ENCODE data around the gene GTF3C2. TPM values are rescaled to one million over a fixed set of nuclear protein-coding genes. Genes with fewer than 3 reads are reported as not detected.

The GTF3C2 gene
- total RNA-seq, 1 donor from 2014 or later = 61.4 TPM

DNA sequence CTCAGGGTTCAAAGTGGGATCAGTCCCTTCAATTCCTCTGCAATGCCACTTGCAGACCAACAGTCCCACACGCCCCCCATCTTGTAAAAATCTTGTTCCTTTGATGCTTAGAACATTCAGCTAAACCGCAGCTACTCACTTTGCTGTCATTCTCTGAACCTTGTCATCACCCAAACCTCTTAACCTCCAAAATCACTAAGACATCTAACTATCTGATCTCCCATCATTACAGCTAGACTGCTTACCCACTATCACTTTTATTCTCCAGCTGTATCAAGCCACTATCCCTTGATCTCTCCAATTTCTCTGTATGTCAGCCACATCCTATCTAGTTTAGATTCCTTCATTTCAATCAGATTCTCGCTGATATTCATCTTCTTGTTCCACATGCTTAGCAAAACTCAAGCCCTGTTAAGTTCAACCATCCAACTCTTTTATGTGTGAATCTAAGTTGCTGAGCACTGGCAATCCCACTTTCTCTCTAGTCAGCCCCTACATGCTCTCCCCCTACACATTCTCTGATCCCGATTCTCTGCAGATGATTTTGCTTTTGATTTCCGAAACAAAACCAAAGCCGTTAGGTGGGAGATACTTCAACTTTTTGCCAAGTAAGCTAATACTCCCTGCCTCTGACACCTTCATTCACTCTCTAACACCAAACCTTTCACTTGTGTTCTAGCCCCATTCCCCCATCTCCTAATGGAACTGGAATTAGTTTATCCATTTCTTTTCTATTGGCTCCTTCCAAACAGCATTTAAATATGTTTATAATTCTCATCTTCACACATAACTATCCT is 4.6 kb downstream of the GTF3C2 start:
- Mint-ChIP-seq H3K27me3 (ENCODE audit: unreplicated experiment) (peaks cover 8% of the 10 kb centered on the region), H3K4me1 (ENCODE audit: unreplicated experiment) (peaks cover 15% of the 10 kb centered on the region), H3K36me3 (ENCODE audit: low read depth, unreplicated experiment) (peaks cover 4% of the 10 kb centered on the region), H3K27ac (ENCODE audit: unreplicated experiment) (no peak overlapping the region), H3K4me3 (ENCODE audit: unreplicated experiment) (no peak overlapping the region), H3K9me3 (ENCODE audit: unreplicated experiment) (no peaks in the 10 kb centered on the region)
- no peak for DNase-seq (ENCODE audit: low spot score)
- TF ChIP-seq, protein P1, sequence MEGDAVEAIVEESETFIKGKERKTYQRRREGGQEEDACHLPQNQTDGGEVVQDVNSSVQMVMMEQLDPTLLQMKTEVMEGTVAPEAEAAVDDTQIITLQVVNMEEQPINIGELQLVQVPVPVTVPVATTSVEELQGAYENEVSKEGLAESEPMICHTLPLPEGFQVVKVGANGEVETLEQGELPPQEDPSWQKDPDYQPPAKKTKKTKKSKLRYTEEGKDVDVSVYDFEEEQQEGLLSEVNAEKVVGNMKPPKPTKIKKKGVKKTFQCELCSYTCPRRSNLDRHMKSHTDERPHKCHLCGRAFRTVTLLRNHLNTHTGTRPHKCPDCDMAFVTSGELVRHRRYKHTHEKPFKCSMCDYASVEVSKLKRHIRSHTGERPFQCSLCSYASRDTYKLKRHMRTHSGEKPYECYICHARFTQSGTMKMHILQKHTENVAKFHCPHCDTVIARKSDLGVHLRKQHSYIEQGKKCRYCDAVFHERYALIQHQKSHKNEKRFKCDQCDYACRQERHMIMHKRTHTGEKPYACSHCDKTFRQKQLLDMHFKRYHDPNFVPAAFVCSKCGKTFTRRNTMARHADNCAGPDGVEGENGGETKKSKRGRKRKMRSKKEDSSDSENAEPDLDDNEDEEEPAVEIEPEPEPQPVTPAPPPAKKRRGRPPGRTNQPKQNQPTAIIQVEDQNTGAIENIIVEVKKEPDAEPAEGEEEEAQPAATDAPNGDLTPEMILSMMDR (IDR thresholded peaks at IDR 0.05; ENCODE audit: unreplicated experiment) = no peak

DNA sequence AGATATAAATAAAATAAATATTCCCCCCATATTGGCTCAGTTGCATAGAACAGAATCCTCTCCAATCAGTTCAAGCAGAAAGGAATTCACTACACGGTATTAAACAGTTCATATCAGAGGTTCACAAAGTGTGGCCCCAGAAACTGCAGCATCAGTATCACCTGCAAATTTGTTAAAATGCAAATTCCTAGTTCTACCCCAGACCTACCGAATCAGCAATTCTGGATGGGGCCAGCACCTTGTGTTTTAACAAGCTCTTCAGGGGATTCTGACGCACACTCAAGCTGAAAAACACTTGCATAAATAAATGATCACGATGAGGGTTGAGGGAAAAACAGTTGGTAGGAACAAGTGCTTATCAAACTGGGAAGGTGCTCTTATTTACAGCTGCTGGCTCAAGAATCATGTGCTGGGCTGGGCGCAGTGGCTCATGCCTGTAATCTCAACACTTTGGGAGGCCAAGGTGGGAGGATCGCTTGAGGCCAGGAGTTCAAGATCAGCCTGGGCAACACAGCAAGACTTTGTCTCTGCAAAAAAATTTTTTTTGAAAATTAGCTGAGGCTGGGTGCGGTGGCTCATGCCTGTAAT is 6.4 kb downstream of the GTF3C2 start:
- Mint-ChIP-seq H3K27ac (ENCODE audit: unreplicated experiment) (no peak overlapping the region), H3K9me3 (ENCODE audit: unreplicated experiment) (no peaks in the 10 kb centered on the region), H3K27me3 (ENCODE audit: unreplicated experiment) (peaks cover 2% of the 10 kb centered on the region), H3K4me1 (ENCODE audit: unreplicated experiment) (no peaks in the 10 kb centered on the region), H3K36me3 (ENCODE audit: low read depth, unreplicated experiment) (no peaks in the 10 kb centered on the region), H3K4me3 (ENCODE audit: unreplicated experiment) (no peak overlapping the region)
- TF ChIP-seq, protein P1 (IDR thresholded peaks at IDR 0.05; ENCODE audit: unreplicated experiment) = no peak
- DNase-seq (ENCODE audit: low spot score) = no peak

DNA sequence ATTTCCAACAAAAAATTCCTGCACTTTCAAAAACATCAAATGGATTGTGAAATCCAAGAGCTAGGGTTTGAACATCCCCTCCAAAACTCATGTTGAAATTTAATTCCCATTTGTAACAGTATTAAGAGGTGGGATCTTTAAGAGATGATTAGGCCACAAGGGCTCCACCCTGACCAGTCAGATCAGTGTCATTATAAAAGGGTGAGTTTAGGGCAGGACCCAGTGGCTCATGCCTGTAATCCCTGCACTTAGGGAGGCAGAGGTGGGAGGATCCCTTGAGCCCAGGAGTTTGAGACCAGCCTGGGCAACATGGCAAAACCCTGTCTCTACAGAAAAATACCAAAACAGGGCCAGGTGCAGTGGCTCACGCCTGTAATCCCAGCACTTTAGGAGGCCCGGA is 8.9 kb downstream of the GTF3C2 start:
- TF ChIP-seq, protein P1 (IDR thresholded peaks at IDR 0.05; ENCODE audit: unreplicated experiment) = no peak
- no peak for DNase-seq (ENCODE audit: low spot score)
- Mint-ChIP-seq H3K36me3 (ENCODE audit: low read depth, unreplicated experiment) (peaks cover 8% of the 10 kb centered on the region), H3K9me3 (ENCODE audit: unreplicated experiment) (no peaks in the 10 kb centered on the region), H3K27me3 (ENCODE audit: unreplicated experiment) (no peaks in the 10 kb centered on the region), H3K4me3 (ENCODE audit: unreplicated experiment) (no peak overlapping the region), H3K4me1 (ENCODE audit: unreplicated experiment) (no peaks in the 10 kb centered on the region), H3K27ac (ENCODE audit: unreplicated experiment) (no peak overlapping the region)

DNA sequence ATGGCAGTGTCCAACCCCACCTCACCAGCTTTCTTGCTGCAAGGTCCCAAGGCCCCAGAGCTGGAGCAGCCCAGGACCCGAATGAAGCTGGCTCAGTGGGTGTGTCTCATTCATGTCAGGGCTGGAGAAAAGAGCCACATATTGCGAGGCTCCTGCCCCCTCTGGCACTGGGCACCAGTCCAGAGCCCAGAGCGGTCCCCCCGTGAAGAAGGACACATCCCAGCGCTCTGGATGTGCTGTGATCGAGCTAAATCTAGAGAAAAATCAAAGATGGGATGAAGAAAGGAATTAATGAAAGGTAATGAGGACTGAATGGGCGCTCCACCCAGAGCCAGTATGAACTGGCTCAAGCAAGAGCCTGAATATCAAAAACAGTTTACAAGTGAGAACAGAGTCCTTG is 20.4 kb downstream of the GTF3C2 start:
- Mint-ChIP-seq H3K4me3 (ENCODE audit: unreplicated experiment) (no peak overlapping the region), H3K27me3 (ENCODE audit: unreplicated experiment) (peaks cover 5% of the 10 kb centered on the region), H3K27ac (ENCODE audit: unreplicated experiment) (no peak overlapping the region), H3K4me1 (ENCODE audit: unreplicated experiment) (no peaks in the 10 kb centered on the region), H3K9me3 (ENCODE audit: unreplicated experiment) (no peaks in the 10 kb centered on the region), H3K36me3 (ENCODE audit: low read depth, unreplicated experiment) (peaks cover 32% of the 10 kb centered on the region)
- TF ChIP-seq, protein P1 (IDR thresholded peaks at IDR 0.05; ENCODE audit: unreplicated experiment) = no peak
- no peak for DNase-seq (ENCODE audit: low spot score)

DNA sequence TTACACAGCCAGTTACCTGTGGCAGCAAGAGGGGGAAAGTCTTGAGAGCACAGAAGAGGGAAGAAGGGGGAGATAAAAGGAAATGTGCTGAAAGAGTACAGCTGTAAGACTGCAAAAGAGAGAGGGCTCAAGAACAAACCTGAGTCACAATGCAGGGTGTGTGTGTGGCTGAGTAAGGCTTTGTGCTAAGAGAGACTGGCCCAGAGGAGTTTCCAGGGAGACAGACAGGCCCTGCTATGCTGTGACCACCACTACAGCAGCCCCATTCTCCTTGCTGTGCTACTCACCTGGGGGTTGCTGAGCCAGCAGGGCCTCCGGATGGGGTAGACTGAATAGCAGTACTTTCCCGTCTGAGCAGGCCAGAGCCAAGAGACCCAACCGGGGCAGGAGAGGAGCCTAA is 21.3 kb downstream of the GTF3C2 start:
- Mint-ChIP-seq H3K4me3 (ENCODE audit: unreplicated experiment) (peak overlapping the region; percentile 9), H3K9me3 (ENCODE audit: unreplicated experiment) (no peaks in the 10 kb centered on the region), H3K27ac (ENCODE audit: unreplicated experiment) (no peak overlapping the region), H3K36me3 (ENCODE audit: low read depth, unreplicated experiment) (peaks cover 33% of the 10 kb centered on the region), H3K4me1 (ENCODE audit: unreplicated experiment) (no peaks in the 10 kb centered on the region), H3K27me3 (ENCODE audit: unreplicated experiment) (peaks cover 5% of the 10 kb centered on the region)
- DNase-seq (ENCODE audit: low spot score) = no peak
- TF ChIP-seq, protein P1 (IDR thresholded peaks at IDR 0.05; ENCODE audit: unreplicated experiment) = no peak
